Panc1 (cell line): Measurements from ENCODE around the gene SARS2.

ENCODE experiments used
- POLR2AphosphoS5 ChIP-seq: IDR thresholded peaks from 2 replicates; pipeline ENCODE4 v1.6.1; 2012; ENCODE audit warnings: mild to moderate bottlenecking, low read depth, low read length, moderate library complexity
- REST ChIP-seq, 2 experiments: IDR thresholded peaks; 2 replicates each; pipeline ENCODE4 v1.6.1; 2011 to 2012; ENCODE audit warnings: low read depth in 2 of 2, control low read depth in 1 of 2, low read length in 1 of 2, mild to moderate bottlenecking in 1 of 2, moderate library complexity in 1 of 2; ENCODE audit not compliant: insufficient read depth in 1 of 2
- SIN3A ChIP-seq: IDR thresholded peaks from 2 replicates; pipeline ENCODE4 v1.6.1; 2012; ENCODE audit warnings: low read depth, mild to moderate bottlenecking, low read length, moderate library complexity, borderline replicate concordance; ENCODE audit not compliant: insufficient read depth
- TF ChIP-seq, protein P1 (sequence below): fragments of 450-650 bp; IDR thresholded peaks from 2 replicates; pipeline ENCODE4 v1.5.1; 2017; ENCODE audit warnings: mild to moderate bottlenecking

DNA sequence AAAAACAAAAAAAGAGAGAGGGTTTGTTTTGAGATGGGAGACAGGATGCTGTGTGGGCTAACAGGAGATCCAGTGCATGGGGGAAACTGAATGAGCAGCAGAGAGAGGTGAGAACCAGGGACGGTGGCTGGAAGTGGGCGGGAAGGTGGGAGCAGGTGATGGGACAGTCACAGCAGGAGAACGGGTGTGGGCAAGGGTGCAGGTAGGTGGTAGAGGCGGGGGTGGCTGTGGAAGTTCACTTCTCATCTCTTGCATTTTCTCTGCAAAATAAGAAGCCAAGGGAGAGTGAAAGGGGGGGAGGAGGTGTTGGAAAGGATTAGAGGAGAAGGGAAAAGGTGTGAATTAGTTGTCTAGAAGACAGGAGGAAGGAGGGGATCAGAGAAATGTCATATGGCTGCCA lies 23.1 kb upstream of the SARS2 start:
- TF ChIP-seq, protein P1, sequence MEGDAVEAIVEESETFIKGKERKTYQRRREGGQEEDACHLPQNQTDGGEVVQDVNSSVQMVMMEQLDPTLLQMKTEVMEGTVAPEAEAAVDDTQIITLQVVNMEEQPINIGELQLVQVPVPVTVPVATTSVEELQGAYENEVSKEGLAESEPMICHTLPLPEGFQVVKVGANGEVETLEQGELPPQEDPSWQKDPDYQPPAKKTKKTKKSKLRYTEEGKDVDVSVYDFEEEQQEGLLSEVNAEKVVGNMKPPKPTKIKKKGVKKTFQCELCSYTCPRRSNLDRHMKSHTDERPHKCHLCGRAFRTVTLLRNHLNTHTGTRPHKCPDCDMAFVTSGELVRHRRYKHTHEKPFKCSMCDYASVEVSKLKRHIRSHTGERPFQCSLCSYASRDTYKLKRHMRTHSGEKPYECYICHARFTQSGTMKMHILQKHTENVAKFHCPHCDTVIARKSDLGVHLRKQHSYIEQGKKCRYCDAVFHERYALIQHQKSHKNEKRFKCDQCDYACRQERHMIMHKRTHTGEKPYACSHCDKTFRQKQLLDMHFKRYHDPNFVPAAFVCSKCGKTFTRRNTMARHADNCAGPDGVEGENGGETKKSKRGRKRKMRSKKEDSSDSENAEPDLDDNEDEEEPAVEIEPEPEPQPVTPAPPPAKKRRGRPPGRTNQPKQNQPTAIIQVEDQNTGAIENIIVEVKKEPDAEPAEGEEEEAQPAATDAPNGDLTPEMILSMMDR, result no peak
- peak in 1 of 2 experiments; percentile 16; a peak in 1 of 4 replicates for TF ChIP-seq REST (IDR thresholded peaks at IDR 0.05; ENCODE audit: insufficient read depth in 1 of 2, low read depth in 2 of 2, low read length in 1 of 2)
- no peak; the same call in 1 of the 2 replicates for TF ChIP-seq POLR2AphosphoS5
- no peak for TF ChIP-seq SIN3A
